Right lobe of liver (tissue), 4 donors: Measurements from ENCODE around the gene MTREX.

ENCODE experiments used
- POLR2A ChIP-seq: fragments of 450-650 bp; IDR thresholded peaks from one replicate; pipeline ENCODE4 v1.6.1; 2017; ENCODE audit warnings: antibody characterized with exemption, mild to moderate bottlenecking
- TF ChIP-seq, protein P1 (sequence below), 4 donors: fragments of 200-600 bp in 3 of 4; fragments of 450-650 bp in 1 of 4; IDR thresholded peaks; one replicate each; pipeline versions ENCODE4 v1.5.1 to v1.8.0; 2016 to 2022; ENCODE audit warnings: antibody characterized with exemption in 4 of 4, mild to moderate bottlenecking in 2 of 4
- donor health status: DM: no; HTN: no; CAD: no.
- donor health status: DM: no; HTN: no; CAD: no.
- donor health status: DM: no; HTN: yes; CAD: no.

DNA sequence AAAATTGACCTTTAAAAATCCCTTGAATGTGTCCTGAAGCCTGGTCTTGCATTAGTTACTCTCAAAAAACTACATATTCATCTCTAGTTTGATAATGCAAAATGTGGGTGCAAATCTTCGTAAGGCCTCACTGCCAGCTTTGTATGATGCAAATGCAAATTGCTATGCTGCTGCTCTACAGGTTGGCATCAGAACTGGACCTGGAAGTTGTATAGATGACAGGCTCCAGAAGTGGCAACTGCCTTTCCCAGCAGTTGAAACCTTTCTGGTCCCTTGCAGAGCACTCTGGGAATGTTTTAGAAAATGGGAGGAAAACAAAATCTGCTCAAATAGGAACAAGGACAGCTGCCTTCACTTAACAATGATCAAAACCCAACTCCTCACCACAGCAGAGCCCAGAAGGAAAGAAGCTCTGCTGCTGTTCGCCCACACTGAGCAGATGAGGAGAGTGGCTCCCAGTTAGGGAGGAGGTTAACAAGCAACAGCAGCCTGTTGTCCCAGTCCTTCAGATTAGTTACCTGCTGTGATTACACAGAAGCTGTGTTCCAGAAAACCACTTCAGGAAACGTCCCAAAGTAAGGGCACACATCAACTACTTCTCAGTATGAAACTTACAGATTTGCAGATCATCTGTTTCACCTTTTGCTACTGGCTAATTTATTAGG, 133.4 kb downstream of the MTREX start:
- TF ChIP-seq, protein P1, sequence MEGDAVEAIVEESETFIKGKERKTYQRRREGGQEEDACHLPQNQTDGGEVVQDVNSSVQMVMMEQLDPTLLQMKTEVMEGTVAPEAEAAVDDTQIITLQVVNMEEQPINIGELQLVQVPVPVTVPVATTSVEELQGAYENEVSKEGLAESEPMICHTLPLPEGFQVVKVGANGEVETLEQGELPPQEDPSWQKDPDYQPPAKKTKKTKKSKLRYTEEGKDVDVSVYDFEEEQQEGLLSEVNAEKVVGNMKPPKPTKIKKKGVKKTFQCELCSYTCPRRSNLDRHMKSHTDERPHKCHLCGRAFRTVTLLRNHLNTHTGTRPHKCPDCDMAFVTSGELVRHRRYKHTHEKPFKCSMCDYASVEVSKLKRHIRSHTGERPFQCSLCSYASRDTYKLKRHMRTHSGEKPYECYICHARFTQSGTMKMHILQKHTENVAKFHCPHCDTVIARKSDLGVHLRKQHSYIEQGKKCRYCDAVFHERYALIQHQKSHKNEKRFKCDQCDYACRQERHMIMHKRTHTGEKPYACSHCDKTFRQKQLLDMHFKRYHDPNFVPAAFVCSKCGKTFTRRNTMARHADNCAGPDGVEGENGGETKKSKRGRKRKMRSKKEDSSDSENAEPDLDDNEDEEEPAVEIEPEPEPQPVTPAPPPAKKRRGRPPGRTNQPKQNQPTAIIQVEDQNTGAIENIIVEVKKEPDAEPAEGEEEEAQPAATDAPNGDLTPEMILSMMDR (IDR thresholded peaks at IDR 0.05) = no peak
- TF ChIP-seq POLR2A = no peak
